AG04449 (cell line): Measurements from ENCODE around the gene SELENBP1.
"Not testable (repeated sequence)": the region's sequence is repeated elsewhere in the genome, so short reads cannot be mapped to it uniquely, and the experiment has no call there.

ENCODE experiments used
- CTCF ChIA-PET: fragments of 350-600 bp; formaldehyde crosslinking; extraction: SDS; loops from one replicate; lab custom pipeline; 2021; ENCODE audit warnings: antibody characterized with exemption; lab: Yijun Ruan, JAX
- POLR2A ChIA-PET: fragments of 400-600, 350-600 bp; formaldehyde crosslinking; extraction: SDS; loops from one replicate; lab custom pipeline; 2020; ENCODE audit warnings: antibody characterized with exemption, inconsistent platforms; lab: Yijun Ruan, JAX
- DNase-seq: peaks from one replicate; pipeline ENCODE4 v3.0.0-alpha.2; 2010; ENCODE audit warnings: low read depth, low spot score
- H3K4me3 ChIP-seq: 2 replicates; pipeline ENCODE4 v1.5.1; 2011; ENCODE audit warnings: low read depth, mild to moderate bottlenecking, control low read depth, low read length
- CTCF ChIP-seq: IDR thresholded peaks from one replicate; pipeline ENCODE4 v1.5.1; 2011; ENCODE audit warnings: mild to moderate bottlenecking, moderate library complexity, low read length, control low read depth, inconsistent platforms; ENCODE audit not compliant: insufficient read depth; ENCODE audit errors: missing control alignments

The SELENBP1 gene

GRCh38 chr1:151401125-151401788 is 28.8 kb upstream of the SELENBP1 start:
- ChIA-PET POLR2A (no interaction called here), CTCF (interaction anchor here (1.0 to 3.7 kb wide), 4 partner anchors 9 to 100 kb away, joined by 3 to 13 read pairs (median 4); no protein-coding TSS in a partner anchor)
- H3K4me3 ChIP-seq: no peak overlapping the region
- no peak for DNase-seq
- no peak for TF ChIP-seq CTCF

GRCh38 chr1:151399324-151400171 is 27.0 kb upstream of the SELENBP1 start, which contains the start of gene PSMB4:
PSMB4 (plus strand) TSS chr1:151399573; CDS start chr1:151399588, 15 bp downstream.
- ChIA-PET CTCF (interaction anchor here (1.1 to 3.7 kb wide), 7 partner anchors 15 to 99 kb away, joined by 3 to 13 read pairs (median 5); no protein-coding TSS in a partner anchor), POLR2A (interaction anchor here (0.6 to 1.2 kb wide), 3 partner anchors 14 to 303 kb away, joined by 3 read pairs; partner anchors contain the start of gene ZNF687)
- peak within 1 kb of the TSS; percentile 96 for H3K4me3 ChIP-seq
- peak; percentile 50 for DNase-seq
- TF ChIP-seq CTCF: peak; percentile 45

GRCh38 chr1:151396265-151396664 is 23.8 kb upstream of the SELENBP1 start:
- POLR2A ChIA-PET, H3K4me3 ChIP-seq, DNase-seq: not testable (repeated sequence)
- CTCF ChIA-PET: interaction anchor here (0.6 to 2.0 kb wide), 2 partner anchors 12 to 55 kb away, joined by 3 to 6 read pairs; no protein-coding TSS in a partner anchor

GRCh38 chr1:151393583-151393982 is 21.1 kb upstream of the SELENBP1 start:
- TF ChIP-seq CTCF: no peak

GRCh38 chr1:151391079-151391563 is 18.6 kb upstream of the SELENBP1 start:
- no peak overlapping the region for H3K4me3 ChIP-seq
- CTCF ChIA-PET: no interaction called here
- no peak for TF ChIP-seq CTCF
- POLR2A ChIA-PET: no interaction called here
- no peak for DNase-seq

More at GRCh38 chr1:151393583-151393982, 21.1 kb upstream of the SELENBP1 start:
- ChIA-PET POLR2A (no interaction called here), CTCF (no interaction called here)
- DNase-seq: no peak
- H3K4me3 ChIP-seq: no peak overlapping the region

GRCh38 chr1:151390221-151391078 is 17.9 kb upstream of the SELENBP1 start:
- CTCF ChIA-PET, POLR2A ChIA-PET, H3K4me3 ChIP-seq, DNase-seq: not testable (repeated sequence)
